Heart right ventricle (tissue), 16 donors: Measurements from ENCODE around the gene PTEN. TPM values are rescaled to one million over a fixed set of nuclear protein-coding genes. Genes with fewer than 3 reads are reported as not detected.
"Not testable (repeated sequence)": the region's sequence is repeated elsewhere in the genome, so short reads cannot be mapped to it uniquely, and the experiment has no call there.

ENCODE experiments used
- ATAC-seq, 8 donors: fragments of 200-7000 bp; cut with Tn5 transposase; one replicate each; pipeline ENCODE4 v1.9.1; 2020; ENCODE audit warnings: mild to moderate bottlenecking in 8 of 8, moderate library complexity in 8 of 8, moderate number of reproducible peaks in 1 of 8
- DNase-seq, 2 donors: peaks; one replicate each; pipeline ENCODE4 v3.0.0-alpha.2; 2020
- H3K27ac ChIP-seq, 10 donors: fragments of 200-600 bp; sonication (generic) in 2 of 10; one replicate each; pipeline versions ENCODE4 v1.5.0 to v1.8.0; 2020 to 2022; ENCODE audit warnings: mild to moderate bottlenecking in 3 of 10
- H3K27me3 ChIP-seq, 7 donors: fragments of 200-600 bp; one replicate each; pipeline ENCODE4 v1.8.0; 2021 to 2022; ENCODE audit warnings: mild to moderate bottlenecking in 2 of 7
- H3K36me3 ChIP-seq, 9 donors: fragments of 200-600 bp; sonication (generic) in 1 of 9; one replicate each; pipeline versions ENCODE4 v1.5.0 to v1.8.0; 2020 to 2022; ENCODE audit warnings: mild to moderate bottlenecking in 2 of 9
- H3K4me1 ChIP-seq, 9 donors: fragments of 200-600 bp; sonication (generic) in 1 of 9; one replicate each; pipeline versions ENCODE4 v1.5.0 to v1.8.0; 2020 to 2022; ENCODE audit warnings: mild to moderate bottlenecking in 4 of 9
- H3K4me3 ChIP-seq, 10 donors: fragments of 200-600 bp; sonication (generic) in 2 of 10; one replicate each; pipeline versions ENCODE4 v1.5.0 to v1.8.0; 2020 to 2022; ENCODE audit warnings: mild to moderate bottlenecking in 7 of 10, moderate library complexity in 2 of 10
- H3K9me3 ChIP-seq, 11 donors: fragments of 200-600 bp in 10 of 11; sonication (generic) in 2 of 11; one replicate each; pipeline versions ENCODE4 v1.5.0 to v1.8.0; 2013 to 2022; ENCODE audit warnings: mild to moderate bottlenecking in 2 of 11, control low read depth in 1 of 11, moderate library complexity in 1 of 11
- WGBS, 2 donors: extraction: QIAGEN DNeasy Blood & Tissue Kit; methylation state at CpG; one replicate each; pipeline ENCODE4 v1.1.7; 2013; ENCODE audit warnings: inconsistent platforms in 1 of 2; 5-methylcytosine and 5-hydroxymethylcytosine counted together
- intact Hi-C, 10 donors: fragments of 100-400 bp; cut with DNase I; formaldehyde crosslinking; loops; one replicate each; pipeline versions ENCODE4 v1.11.1 to v1.14.2; 2022
- polyA plus RNA-seq, 2 donors: library from polyadenylated mRNA; stranded (reverse); fragments of 200-250 nt; gene quantifications; one replicate each; pipeline ENCODE4 v1.2.3, GENCODE V29; 2013
- total RNA-seq, 10 donors: library from RNA; stranded (reverse); fragmentation: NEBNext Ultra II Directional in 3 of 10; extraction: Animal tissue kit (Norgen Biotek cat#: 25700) in 3 of 10; gene quantifications; one replicate each; pipeline versions ENCODE4 v1.2.1 to v1.2.4, GENCODE V29; 2021 to 2023
- TF ChIP-seq, protein P1 (sequence below), 9 donors: fragments of 200-600 bp; sonication (generic) in 2 of 9; IDR thresholded peaks; one replicate each; pipeline versions ENCODE4 v1.5.0 to v1.8.0; 2021 to 2022; ENCODE audit warnings: antibody characterized with exemption in 9 of 9, mild to moderate bottlenecking in 5 of 9, moderate library complexity in 1 of 9
- donor health status: Arrhythmogenic right ventricular cardiomyopathy.
- donor health status: ischemic (EF 13 %, LVEDD 7.1; RV severe dilation, severe dysfunction).
- donor health status: healthy with polysubstance abuse.
- donor health status: DM: no; HTN: yes; CAD: no.
- donor health status: DM: no; HTN: no; CAD: no.
- donor health status: ischemic (EF 25% LVEDD 6.9; RV normal size, moderate dysfunction).
- donor health status: ischemic (EF 25% LVEDD 5.7; RV mildly dilated, moderate dysfunction).
- donor health status: healthy.
- donor health status: DM: yes; HTN: yes; CAD: no.
- donor health status: Ischemic cardiomyopathy.
- donor health status: ischemic (EF 35%, LVEDD 5.7; RV mildly dilated, moderate dysfunction).
- donor health status: nonischemic (EF 11% LVEDD 7.7; RV severe dilation, severe dysfunction).
- donor health status: DM: yes; HTN: yes; CAD: no.
- donor health status: PGD.
- donor health status: ischemic (EF 29% LVEDD 5.4; RV normal size, mild dysfunction).
- donor health status: nonischemic (EF 23%, LVEDD 6.1; RV moderate dilation, normal function).

PTEN gene
- total and polyA plus RNA-seq, 12 donors: 21.8 to 89.9 (median 54.9) TPM

DNA sequence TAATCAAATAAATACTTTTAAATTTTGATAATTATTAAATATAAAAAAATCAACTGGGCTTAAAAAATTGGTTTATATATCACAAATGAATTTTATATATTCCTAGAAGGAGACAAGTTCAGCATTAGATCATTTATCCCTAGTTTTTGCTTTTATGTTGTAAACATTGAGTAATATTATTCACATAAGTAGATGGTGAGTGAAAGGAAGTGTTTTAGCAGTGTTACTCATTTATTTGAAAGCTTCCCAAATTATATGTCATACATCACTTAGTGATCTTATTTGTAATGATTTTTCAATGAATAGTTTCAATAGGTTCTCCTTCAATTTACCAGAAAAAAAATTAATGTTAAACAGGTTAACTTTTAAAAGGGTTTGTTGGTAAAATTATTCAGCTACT lies 15.9 kb upstream of the PTEN start:
- Histone ChIP-seq H3K36me3 (no peaks in the 10 kb centered on the region), H3K4me1 (peaks cover 0 to 9% (median 0%) of the 10 kb centered on the region in 9 donors), H3K9me3 (no peaks in the 10 kb centered on the region), H3K4me3 (no peak overlapping the region), H3K27ac (no peak overlapping the region), H3K27me3 (no peaks in the 10 kb centered on the region)
- TF ChIP-seq, protein P1, sequence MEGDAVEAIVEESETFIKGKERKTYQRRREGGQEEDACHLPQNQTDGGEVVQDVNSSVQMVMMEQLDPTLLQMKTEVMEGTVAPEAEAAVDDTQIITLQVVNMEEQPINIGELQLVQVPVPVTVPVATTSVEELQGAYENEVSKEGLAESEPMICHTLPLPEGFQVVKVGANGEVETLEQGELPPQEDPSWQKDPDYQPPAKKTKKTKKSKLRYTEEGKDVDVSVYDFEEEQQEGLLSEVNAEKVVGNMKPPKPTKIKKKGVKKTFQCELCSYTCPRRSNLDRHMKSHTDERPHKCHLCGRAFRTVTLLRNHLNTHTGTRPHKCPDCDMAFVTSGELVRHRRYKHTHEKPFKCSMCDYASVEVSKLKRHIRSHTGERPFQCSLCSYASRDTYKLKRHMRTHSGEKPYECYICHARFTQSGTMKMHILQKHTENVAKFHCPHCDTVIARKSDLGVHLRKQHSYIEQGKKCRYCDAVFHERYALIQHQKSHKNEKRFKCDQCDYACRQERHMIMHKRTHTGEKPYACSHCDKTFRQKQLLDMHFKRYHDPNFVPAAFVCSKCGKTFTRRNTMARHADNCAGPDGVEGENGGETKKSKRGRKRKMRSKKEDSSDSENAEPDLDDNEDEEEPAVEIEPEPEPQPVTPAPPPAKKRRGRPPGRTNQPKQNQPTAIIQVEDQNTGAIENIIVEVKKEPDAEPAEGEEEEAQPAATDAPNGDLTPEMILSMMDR (IDR thresholded peaks at IDR 0.05): no peak
- intact Hi-C loops: loop anchor here in 2 of 10 donors (5.0 kb wide), 1 partner anchor 705 kb away; no protein-coding TSS in a partner anchor
- DNase-seq (no peak), ATAC-seq (no peak)

- Histone ChIP-seq H3K27ac (no peak overlapping the region), H3K4me1 (peaks cover 0 to 5% (median 0%) of the 10 kb centered on the region in 9 donors), H3K9me3 (no peaks in the 10 kb centered on the region), H3K4me3 (no peak overlapping the region), H3K36me3 (no peaks in the 10 kb centered on the region), H3K27me3 (no peaks in the 10 kb centered on the region)
- TF ChIP-seq, protein P1 (IDR thresholded peaks at IDR 0.05): no peak
- DNase-seq (no peak), ATAC-seq (no peak)
- intact Hi-C loops: loop anchor here in 2 of 10 donors (5.0 kb wide), 1 partner anchor 703 kb away; no protein-coding TSS in a partner anchor
Observed at GRCh38 chr10:87849001-87849400, 14.4 kb upstream of the PTEN start.

DNA sequence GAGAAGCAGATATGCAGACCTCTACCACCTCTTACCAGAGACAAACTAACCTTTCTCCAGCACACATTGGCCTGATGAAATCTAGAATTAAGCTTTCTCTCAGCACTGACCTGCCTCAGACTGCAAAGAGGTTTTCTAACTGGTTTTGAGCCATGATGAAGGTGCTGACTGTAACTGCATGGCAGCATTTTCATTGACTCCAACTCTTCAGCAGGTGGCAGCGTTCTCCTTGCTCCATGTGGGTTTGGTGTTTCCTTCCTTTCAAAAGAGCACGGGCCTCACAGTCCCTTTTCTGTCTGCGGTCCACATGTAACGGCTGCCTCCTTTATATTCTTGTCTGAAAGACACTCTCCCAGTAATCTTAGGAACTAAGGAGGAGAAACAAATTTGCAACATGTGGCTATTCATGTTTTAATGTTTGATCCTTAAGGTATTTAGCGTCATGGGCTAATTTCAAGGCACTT lies 12.7 kb upstream of the PTEN start:
- Histone ChIP-seq H3K4me1 (peaks cover 0 to 5% (median 0%) of the 10 kb centered on the region in 9 donors), H3K36me3 (no peaks in the 10 kb centered on the region), H3K27ac (no peak overlapping the region), H3K4me3 (no peak overlapping the region), H3K27me3 (no peaks in the 10 kb centered on the region), H3K9me3 (peaks cover 0 to 4% (median 0%) of the 10 kb centered on the region in 11 donors)
- 14 to 15% methylated on average over 5 of the region's 5 CpGs for WGBS, 2 donors
- DNase-seq: peak; percentile 24 to 67
- peak; percentile 79 to 98 (median 92) for ATAC-seq
- intact Hi-C loops: loop anchor here in 8 of 10 donors (2.0 to 10.0 kb wide), 4 partner anchors 264 to 702 kb away; no protein-coding TSS in a partner anchor
- TF ChIP-seq, protein P1 (IDR thresholded peaks at IDR 0.05): peak; percentile 37 to 79 (median 71)

DNA sequence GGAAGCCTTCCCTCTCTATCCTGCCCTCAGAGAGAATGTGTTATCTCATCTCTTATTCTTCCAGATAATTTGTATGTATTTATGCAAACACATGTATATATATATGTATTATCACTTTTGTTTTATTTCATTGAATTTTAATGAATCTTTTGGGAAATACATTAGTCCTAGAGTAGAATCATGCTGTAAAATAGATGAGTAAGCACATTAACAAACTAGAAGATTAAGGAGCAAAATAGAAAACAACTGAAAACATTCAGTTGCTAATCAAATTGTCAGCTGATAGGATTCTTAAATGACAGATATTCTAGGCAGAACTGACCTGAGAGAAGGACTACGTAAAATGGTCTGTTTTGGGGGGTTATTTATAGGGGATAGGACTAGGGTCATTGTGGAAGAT lies 11.3 kb upstream of the PTEN start:
- no peaks in the 10 kb centered on the region for H3K27me3 ChIP-seq

DNA sequence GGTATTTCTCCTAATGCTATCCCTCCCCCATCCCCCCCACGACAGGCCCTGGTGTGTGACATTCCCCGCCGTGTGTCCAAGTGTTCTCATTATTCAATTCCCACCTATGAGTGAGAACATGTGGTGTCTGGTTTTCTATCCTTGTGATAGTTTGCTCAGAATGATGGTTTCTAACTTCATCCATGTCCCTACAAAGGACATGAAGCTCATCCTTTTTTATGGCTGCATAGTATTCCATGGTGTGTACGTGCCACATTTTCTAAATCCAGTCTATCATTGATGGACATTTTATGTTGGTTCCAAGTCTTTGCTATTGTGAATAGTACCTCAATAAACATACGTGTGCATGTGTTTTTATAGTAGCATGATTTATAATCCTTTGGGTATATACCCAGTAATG lies 8.2 kb upstream of the PTEN start:
- intact Hi-C loops: loop anchor here in 4 of 10 donors (2.0 to 10.0 kb wide), 5 partner anchors 257 to 700 kb away; no protein-coding TSS in a partner anchor
- WGBS, 2 donors: 94 to 95% methylated on average over 5 of the region's 5 CpGs
- not testable (repeated sequence) for ATAC-seq, H3K27ac ChIP-seq, H3K9me3 ChIP-seq, H3K27me3 ChIP-seq, DNase-seq, H3K36me3 ChIP-seq, H3K4me3 ChIP-seq
- H3K4me1 ChIP-seq: peaks cover 0 to 10% (median 3%) of the 10 kb centered on the region in 9 donors

More for the DNA sequence above, 11.3 kb upstream of the PTEN start:
- intact Hi-C loops: loop anchor here in 4 of 10 donors (5.0 to 10.0 kb wide), 3 partner anchors 263 to 700 kb away; no protein-coding TSS in a partner anchor
- TF ChIP-seq, protein P1 (IDR thresholded peaks at IDR 0.05): no peak
- no peak overlapping the region for H3K4me3 ChIP-seq
- H3K4me1 ChIP-seq: peaks cover 0 to 5% (median 0%) of the 10 kb centered on the region in 9 donors
- H3K36me3 ChIP-seq: no peaks in the 10 kb centered on the region
- H3K27ac ChIP-seq: no peak overlapping the region
- peaks cover 0 to 5% (median 0%) of the 10 kb centered on the region in 11 donors for H3K9me3 ChIP-seq
- 91 to 94% methylated on average over 1 of the region's 1 CpG for WGBS, 2 donors
- no peak for DNase-seq
- ATAC-seq: no peak

DNA sequence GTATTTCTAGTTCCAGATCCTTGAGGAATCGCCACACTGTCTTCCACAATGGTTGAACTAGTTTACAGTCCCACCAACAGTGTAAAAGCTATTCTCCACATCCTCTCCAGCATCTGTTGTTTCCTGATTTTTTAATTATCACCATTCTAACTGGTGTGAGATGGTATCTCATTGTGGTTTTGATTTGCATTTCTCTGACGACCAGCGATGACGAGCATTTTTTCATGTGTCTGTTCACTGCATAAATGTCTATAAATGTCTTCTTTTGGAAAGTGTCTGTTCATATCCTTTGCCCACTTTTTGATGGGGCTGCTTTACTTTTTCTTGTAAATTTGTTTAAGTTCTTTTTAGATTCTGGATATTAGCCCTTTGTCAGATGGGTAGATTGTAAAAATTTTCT lies 7.8 kb upstream of the PTEN start:
- ATAC-seq: not testable (repeated sequence)

More for the DNA sequence above, 7.8 kb upstream of the PTEN start:
- 88 to 97% methylated on average over 4 of the region's 4 CpGs for WGBS, 2 donors
- not testable (repeated sequence) for H3K27ac ChIP-seq, H3K36me3 ChIP-seq, H3K4me3 ChIP-seq, H3K9me3 ChIP-seq, H3K27me3 ChIP-seq, DNase-seq
- H3K4me1 ChIP-seq: peaks cover 0 to 14% (median 6%) of the 10 kb centered on the region in 9 donors
- intact Hi-C loops: loop anchor here in 4 of 10 donors (2.0 to 10.0 kb wide), 5 partner anchors 257 to 699 kb away; no protein-coding TSS in a partner anchor
